HG02981 (cell line): ENCODE data around the gene ABCB6.
A peak's percentile ranks its signal among the peaks of the same experiment; 100 is the strongest.

Source experiments
- ATAC-seq: cut with Tn5 transposase; IDR thresholded peaks from one replicate; pipeline ENCODE4 v1.9.1; 2021; ENCODE audit warnings: mild to moderate bottlenecking, moderate library complexity; ENCODE audit not compliant: unreplicated experiment

The ABCB6 gene

GRCh38 chr2:219245899-219246230 lies 27.1 kb upstream of the ABCB6 start:
- ATAC-seq, result no peak

DNA sequence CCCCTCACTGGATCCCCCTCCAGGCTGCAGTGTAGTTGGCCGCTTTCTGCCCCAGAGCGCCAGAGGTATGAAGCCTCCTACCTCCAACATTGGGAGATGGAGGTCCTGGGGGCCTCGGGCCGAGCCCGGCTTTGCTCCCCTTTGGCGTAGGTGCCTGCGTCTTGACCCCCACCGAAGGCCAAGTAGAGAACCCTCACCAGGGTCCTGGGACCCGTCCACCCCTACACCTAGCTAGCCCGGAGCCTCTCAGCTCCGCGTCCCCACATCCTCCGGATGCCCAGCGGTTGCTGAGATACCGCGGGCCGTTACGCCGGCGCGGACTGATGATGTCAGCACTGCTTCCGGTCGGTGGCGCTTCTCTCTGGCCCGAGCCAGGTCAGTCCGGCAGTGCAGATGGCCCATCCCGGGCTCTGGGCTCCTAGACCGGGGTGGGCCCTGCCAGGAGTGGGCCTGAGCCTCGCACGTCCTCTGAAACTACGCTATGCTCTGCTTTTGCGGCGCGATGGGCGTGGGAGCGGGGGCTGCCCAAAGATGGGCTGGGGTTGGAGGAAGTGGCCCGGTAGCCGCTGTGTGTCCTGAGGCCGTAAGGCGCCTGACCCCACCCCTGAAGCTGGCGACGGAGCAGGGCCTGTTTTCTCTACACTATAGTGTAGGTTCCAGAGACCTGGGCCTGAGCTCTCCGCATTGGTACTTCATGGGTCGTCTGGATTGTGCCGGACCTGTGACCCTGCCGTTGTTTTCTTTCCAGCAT lies 26.6 kb upstream of the ABCB6 start, which contains the start of the genes GLB1L and STK16:
TSS of gene GLB1L (minus strand) at position 297 of the 751 bp plus-strand sequence. CDS start 1,871 bp downstream, outside the sequence.
TSS of gene STK16 (plus strand) at position 332 of the 751 bp plus-strand sequence. CDS start 521 bp downstream, outside the sequence.
- ATAC-seq, result peak; percentile 68

GRCh38 chr2:219244789-219245147 lies 26.0 kb upstream of the ABCB6 start:
- no peak for ATAC-seq

DNA sequence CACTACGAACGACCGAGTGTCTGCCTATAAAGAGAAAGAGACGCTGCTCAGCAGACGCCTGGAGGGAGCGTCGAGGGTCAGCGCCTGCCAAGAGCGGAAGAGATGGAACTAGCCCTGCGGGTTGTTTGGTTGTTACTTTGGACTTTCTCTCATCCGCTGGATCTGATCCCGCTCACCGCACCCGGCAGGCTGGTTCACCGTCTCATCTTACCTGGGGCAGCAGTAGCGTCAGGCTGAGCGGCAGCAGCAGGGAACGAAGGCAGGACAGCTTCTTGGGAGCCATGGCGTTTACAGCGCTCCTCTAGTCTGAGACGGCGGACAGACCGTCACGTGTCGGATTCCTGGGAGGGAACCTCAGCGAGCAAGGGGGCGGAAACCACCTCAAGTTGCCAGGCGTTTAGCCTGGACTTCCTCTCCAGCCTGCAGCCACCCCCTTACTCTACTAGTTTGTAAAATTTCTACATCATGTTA lies 24.6 kb upstream of the ABCB6 start:
- ATAC-seq, result no peak

GRCh38 chr2:219234331-219234730 lies 15.6 kb upstream of the ABCB6 start:
- no peak for ATAC-seq

DNA sequence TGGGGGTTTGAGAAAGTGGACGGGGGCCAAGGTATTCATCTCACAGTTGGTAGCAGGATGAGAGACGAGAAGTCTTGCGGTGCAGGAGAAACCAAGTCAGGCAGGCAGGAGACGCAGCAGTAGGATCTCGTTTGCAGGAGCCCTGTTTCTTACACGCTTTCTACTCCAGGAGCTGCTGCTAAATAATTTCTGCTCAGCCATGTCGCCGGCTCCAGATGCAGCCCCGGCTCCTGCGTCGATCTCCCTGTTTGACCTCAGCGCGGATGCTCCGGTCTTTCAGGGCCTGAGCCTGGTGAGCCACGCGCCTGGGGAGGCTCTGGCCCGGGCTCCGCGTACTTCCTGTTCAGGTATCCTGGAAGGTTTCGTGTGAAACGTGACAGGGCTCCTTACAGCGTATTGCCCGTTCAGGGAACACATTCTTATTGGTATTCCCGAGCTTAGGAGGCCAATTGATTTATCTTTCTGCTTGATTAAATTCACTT lies 11.3 kb upstream of the ABCB6 start:
- ATAC-seq, result peak; percentile 16

- ATAC-seq, result peak; percentile 96
Measured at GRCh38 chr2:219229305-219230058, 10.7 kb upstream of the ABCB6 start, which contains the start of the genes ANKZF1 and ATG9A. ANKZF1 (plus strand) TSS chr2:219229806; CDS start chr2:219230258, 452 bp downstream. ATG9A (minus strand) TSS chr2:219229636; CDS start chr2:219228024, 1,612 bp downstream.

- no peak for ATAC-seq
Measured at GRCh38 chr2:219228911-219229304, 10.2 kb upstream of the ABCB6 start.

GRCh38 chr2:219228041-219228910 lies 9.5 kb upstream of the ABCB6 start:
- ATAC-seq, result no peak

DNA sequence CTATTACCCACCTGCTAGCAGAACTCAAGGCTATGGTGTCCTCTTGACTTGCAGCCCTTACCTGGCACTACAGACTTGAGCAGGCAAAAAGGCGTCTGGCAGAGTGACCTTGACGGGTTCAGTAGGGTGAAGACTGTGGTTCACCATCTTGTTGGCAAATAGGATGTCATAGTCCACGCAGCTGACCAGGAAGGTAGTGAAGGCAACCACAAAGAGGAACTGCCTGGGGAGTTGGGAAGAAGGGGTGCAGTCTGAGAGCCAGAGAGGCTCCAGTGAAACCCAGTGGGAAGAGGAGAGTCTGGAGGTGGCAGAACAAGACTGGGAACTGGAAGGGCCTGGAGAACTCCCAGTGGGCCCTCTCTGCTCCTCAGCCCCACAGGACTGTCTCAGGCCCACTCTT lies 6.6 kb upstream of the ABCB6 start:
- no peak for ATAC-seq

GRCh38 chr2:219223831-219224610 lies 5.3 kb upstream of the ABCB6 start:
- ATAC-seq, result no peak

DNA sequence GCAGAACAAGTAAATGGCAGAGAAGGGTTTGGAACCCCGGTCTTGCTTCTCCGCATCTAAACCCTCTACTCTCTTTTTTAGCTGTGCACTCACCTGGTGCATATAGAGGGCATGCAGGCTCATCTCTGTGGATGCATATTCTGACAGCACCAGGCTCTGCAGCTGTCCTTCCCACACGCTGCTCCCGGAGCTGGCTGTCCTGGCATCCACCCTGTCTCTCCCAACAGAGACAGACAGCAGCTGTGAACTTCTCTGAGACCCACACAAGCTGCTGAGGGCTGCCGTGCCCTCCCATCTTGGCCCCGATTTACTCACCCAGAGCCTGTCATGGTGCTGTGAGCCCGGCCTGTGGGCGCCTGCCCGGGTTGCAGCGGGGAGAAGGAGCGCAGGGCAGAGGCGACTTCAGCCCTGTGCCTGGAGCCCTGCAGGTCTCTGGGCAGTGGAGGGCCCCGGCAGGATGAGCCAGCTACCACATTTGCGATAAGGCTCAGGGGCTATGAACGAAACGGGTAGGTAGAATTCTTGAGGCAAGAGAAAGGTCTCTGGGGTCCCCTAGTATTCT lies 3.3 kb upstream of the ABCB6 start:
- no peak for ATAC-seq

DNA sequence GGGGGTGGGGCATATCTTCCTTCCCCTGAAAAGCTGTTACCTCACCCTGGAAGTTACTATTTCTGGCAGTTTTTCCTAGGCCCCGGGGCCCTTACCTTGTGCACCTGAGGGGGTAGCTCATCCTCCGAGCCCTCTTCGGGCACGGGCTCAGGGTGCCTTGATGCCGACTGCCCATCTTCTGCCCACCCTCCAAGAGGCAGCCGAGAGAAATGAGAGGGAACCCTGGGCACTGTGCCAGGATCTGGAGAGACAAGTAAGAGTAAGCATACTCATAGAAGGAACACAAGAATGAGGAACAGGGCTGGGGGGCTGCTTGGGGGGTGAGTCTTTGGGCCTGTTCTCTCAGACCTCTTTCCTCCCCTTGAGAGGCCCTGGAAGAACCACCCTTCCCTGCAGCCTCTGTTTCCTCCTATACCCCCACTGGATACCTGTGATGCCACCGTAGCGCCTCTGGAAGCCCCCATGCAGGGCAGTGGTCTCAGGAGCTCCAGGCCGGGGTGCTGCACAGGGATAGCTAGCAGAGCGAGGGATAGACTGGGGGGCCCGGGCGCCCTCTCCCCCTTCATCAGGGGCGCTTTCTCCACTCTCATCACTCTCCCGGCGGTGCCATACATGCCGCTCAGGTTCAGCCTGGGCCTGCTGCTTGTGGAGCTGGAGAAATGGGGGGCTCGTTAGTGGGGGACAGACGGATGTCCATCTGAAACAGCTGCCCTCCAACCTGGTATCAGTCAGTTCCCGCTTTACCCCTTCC lies 2.1 kb upstream of the ABCB6 start:
- ATAC-seq, result no peak

GRCh38 chr2:219219784-219220532 lies 1.2 kb upstream of the ABCB6 start:
- no peak for ATAC-seq

GRCh38 chr2:219218217-219218731 lies 484 bp downstream of the ABCB6 start:
- ATAC-seq, result peak; percentile 18

- ATAC-seq, result no peak
Measured at GRCh38 chr2:219216535-219216915, 2.2 kb downstream of the ABCB6 start.

DNA sequence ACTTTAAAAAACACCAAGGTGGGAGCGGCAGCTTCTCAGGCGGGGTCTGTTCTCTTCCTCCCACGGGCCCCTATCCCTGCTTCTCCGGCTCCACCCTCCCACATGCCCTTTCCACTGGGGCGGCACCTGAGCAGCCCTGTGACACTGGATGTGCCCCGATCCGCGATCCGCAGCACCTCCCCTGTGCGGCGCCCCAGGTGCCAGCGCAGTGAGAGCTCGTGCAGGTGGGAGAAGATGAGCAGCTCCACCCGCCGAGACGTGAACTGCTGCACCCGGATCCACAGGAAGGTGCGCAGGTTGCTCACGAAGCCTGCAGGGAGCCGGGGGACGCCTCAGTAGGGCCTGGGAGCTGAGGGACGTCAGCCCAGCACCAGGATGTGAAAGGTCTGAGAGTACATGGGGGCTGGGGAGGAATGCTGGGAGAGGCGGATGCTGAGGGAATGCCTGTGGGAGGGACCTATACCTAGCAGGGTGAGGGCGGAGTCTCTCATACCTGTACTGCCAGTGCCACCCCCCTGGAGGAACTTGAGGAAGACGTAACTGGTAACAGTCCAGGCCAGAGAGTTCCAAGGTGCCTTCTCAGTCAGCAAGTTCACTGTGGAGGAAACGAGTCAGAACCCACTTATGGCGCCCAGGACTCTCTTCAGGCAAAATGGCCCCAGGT lies 2.8 kb downstream of the ABCB6 start:
- no peak for ATAC-seq

DNA sequence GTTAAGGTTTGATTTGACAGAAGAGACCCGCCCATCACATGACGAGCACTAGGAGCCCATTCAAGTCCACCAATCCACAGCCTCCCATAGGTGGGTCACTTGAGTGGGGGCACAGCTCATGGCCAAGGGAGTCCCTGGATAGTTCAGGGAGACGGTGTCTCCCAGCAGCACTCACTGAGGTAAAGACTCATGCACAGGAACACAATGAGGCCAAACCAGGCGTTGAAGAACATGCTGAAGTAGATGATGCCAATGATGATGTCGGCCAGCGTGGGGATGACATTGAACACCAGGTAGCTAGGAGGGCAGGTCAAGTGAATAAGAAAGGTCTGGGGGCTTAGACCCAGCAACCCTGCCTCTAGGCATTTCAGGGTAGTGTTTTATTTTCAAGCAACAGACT lies 4.0 kb downstream of the ABCB6 start:
- ATAC-seq, result no peak
